Transverse colon (tissue), 4 donors: ENCODE results near the gene WWOX.

Source experiments
- CTCF ChIP-seq, 5 experiments: fragments of 200-600 bp in 3 of 5; fragments of 450-650 bp in 2 of 5; sonication (generic) in 3 of 5; IDR thresholded peaks; 1 replicate in 2 of 5; 2 replicates in 3 of 5; pipeline ENCODE4 v1.5.1; 2016 to 2017; ENCODE audit warnings: antibody characterized with exemption in 5 of 5, inconsistent platforms in 3 of 5, mild to moderate bottlenecking in 2 of 5, moderate library complexity in 1 of 5
- EP300 ChIP-seq: sonication (generic); formaldehyde crosslinking; IDR thresholded peaks from one replicate; pipeline ENCODE4 v1.6.1; 2017; ENCODE audit warnings: antibody characterized with exemption, low read depth
- POLR2A ChIP-seq: fragments of 450-650 bp; IDR thresholded peaks from one replicate; pipeline ENCODE4 v1.6.1; 2016; ENCODE audit warnings: antibody characterized with exemption, mild to moderate bottlenecking, moderate library complexity
- POLR2AphosphoS5 ChIP-seq, 3 donors: sonication (generic); formaldehyde crosslinking; IDR thresholded peaks; one replicate each; pipeline ENCODE4 v1.6.1; 2016; ENCODE audit warnings: antibody characterized with exemption in 3 of 3

GRCh38 chr16:78936060-78936459, 836.6 kb downstream of the WWOX start:
- TF ChIP-seq POLR2A (no peak), CTCF (IDR thresholded peaks at IDR 0.05) (no peak), EP300 (no peak), POLR2AphosphoS5 (IDR thresholded peaks at IDR 0.05) (no peak)
